Loucy (cell line): ENCODE data around the gene GSX1.

ENCODE experiments used
- H2AFZ ChIP-seq: fragments of 200-600 bp; sonication (generic); 2 replicates; pipeline ENCODE4 v1.6.0; 2016; ENCODE audit warnings: antibody characterized with exemption, mild to moderate bottlenecking, low read length, moderate library complexity
- H3F3A ChIP-seq: fragments of 200-600 bp; 2 replicates; pipeline ENCODE4 v1.6.0; 2016; ENCODE audit warnings: antibody characterized with exemption, low read depth, mild to moderate bottlenecking
- H3K27me3 ChIP-seq: fragments of 200-600 bp; sonication (generic); 2 replicates; pipeline ENCODE4 v1.6.1; 2014; ENCODE audit warnings: low read length, mild to moderate bottlenecking; ENCODE audit not compliant: insufficient read depth, poor library complexity, severe bottlenecking
- H3K36me3 ChIP-seq: fragments of 200-600 bp; sonication (generic); 2 replicates; pipeline ENCODE4 v1.6.1; 2016; ENCODE audit warnings: low read length; ENCODE audit not compliant: insufficient read depth
- H3K4me1 ChIP-seq: fragments of 200-600 bp; sonication (generic); 2 replicates; pipeline ENCODE4 v1.5.1; 2014; ENCODE audit warnings: low read length, mild to moderate bottlenecking; ENCODE audit not compliant: insufficient read depth, poor library complexity, severe bottlenecking
- H3K4me2 ChIP-seq: fragments of 200-600 bp; sonication (generic); 2 replicates; pipeline ENCODE4 v1.6.0; 2014; ENCODE audit warnings: antibody characterized with exemption, low read length, low read depth, mild to moderate bottlenecking; ENCODE audit not compliant: poor library complexity, severe bottlenecking
- H3K4me3 ChIP-seq: fragments of 200-600 bp; sonication (generic); 2 replicates; pipeline ENCODE4 v1.5.1; 2014; ENCODE audit warnings: low read length, mild to moderate bottlenecking, mixed read lengths; ENCODE audit not compliant: poor library complexity, severe bottlenecking
- H3K79me2 ChIP-seq: fragments of 200-600 bp; sonication (generic); 2 replicates; pipeline ENCODE4 v1.6.1; 2014; ENCODE audit warnings: low read length; ENCODE audit not compliant: insufficient read depth
- H3K9ac ChIP-seq: fragments of 200-600 bp; sonication (generic); 2 replicates; pipeline ENCODE4 v1.6.0; 2014; ENCODE audit warnings: mild to moderate bottlenecking, low read depth, low read length, moderate library complexity; ENCODE audit not compliant: poor library complexity, severe bottlenecking
- H3K9me2 ChIP-seq: fragments of 200-600 bp; sonication (generic); replicated peaks from 2 replicates; pipeline ENCODE4 v1.6.1; 2016; ENCODE audit warnings: low read depth, low read length, mixed read lengths
- H3K9me3 ChIP-seq: fragments of 200-600 bp; sonication (generic); 2 replicates; pipeline ENCODE4 v1.6.1; 2014; ENCODE audit warnings: mild to moderate bottlenecking, antibody characterized with exemption, low read length, low read depth; ENCODE audit not compliant: insufficient read depth
- H4K20me1 ChIP-seq: fragments of 200-600 bp; sonication (generic); 2 replicates; pipeline ENCODE4 v1.6.0; 2014; ENCODE audit warnings: antibody characterized with exemption, low read length, mild to moderate bottlenecking; ENCODE audit not compliant: insufficient read depth, poor library complexity, severe bottlenecking
- CTCF ChIP-seq: fragments of 200-600 bp; sonication (generic); conservative IDR thresholded peaks from 2 replicates; pipeline ENCODE4 v1.5.1; 2014; ENCODE audit warnings: mild to moderate bottlenecking, antibody characterized with exemption, low read length
- EZH2phosphoT487 ChIP-seq: fragments of 200-600 bp; IDR thresholded peaks from 2 replicates; pipeline ENCODE4 v1.6.1; 2018; ENCODE audit warnings: antibody characterized with exemption, mild to moderate bottlenecking, moderate library complexity, borderline replicate concordance

Gene GSX1

GRCh38 chr13:27833206-27833605 lies 40.9 kb downstream of the GSX1 start:
- Histone ChIP-seq H3K4me3 (no peak overlapping the region), H3K4me2 (no peak overlapping the region), H2AFZ (no peak overlapping the region), H3K36me3 (no peaks in the 10 kb centered on the region), H3K27me3 (no peaks in the 10 kb centered on the region), H3K9me2 (no peaks in the 10 kb centered on the region), H3K4me1 (no peaks in the 10 kb centered on the region), H3F3A (no peaks in the 10 kb centered on the region), H3K79me2 (no peaks in the 10 kb centered on the region), H3K9me3 (no peaks in the 10 kb centered on the region), H4K20me1 (no peaks in the 10 kb centered on the region), H3K9ac (no peak overlapping the region)
- TF ChIP-seq CTCF, result no peak
- TF ChIP-seq EZH2phosphoT487, result no peak

GRCh38 chr13:27834095-27834494 lies 41.8 kb downstream of the GSX1 start:
- H3K79me2 ChIP-seq, result no peaks in the 10 kb centered on the region
- no peaks in the 10 kb centered on the region for H3K4me1 ChIP-seq
- no peaks in the 10 kb centered on the region for H3K36me3 ChIP-seq
- H3K27me3 ChIP-seq, result no peaks in the 10 kb centered on the region
- no peaks in the 10 kb centered on the region for H3K9me2 ChIP-seq
- H3K4me2 ChIP-seq, result no peak overlapping the region
- no peak overlapping the region for H2AFZ ChIP-seq
- no peaks in the 10 kb centered on the region for H3K9me3 ChIP-seq
- no peak for TF ChIP-seq CTCF
- no peaks in the 10 kb centered on the region for H3F3A ChIP-seq
- H4K20me1 ChIP-seq, result no peaks in the 10 kb centered on the region
- no peak overlapping the region for H3K9ac ChIP-seq
- no peak overlapping the region for H3K4me3 ChIP-seq

- no peaks in the 10 kb centered on the region for H3F3A ChIP-seq
- no peak overlapping the region for H3K4me2 ChIP-seq
- H4K20me1 ChIP-seq, result no peaks in the 10 kb centered on the region
Measured at GRCh38 chr13:27835799-27836198, 43.5 kb downstream of the GSX1 start.

More at GRCh38 chr13:27835799-27836198, 43.5 kb downstream of the GSX1 start:
- Histone ChIP-seq H3K9me3 (no peaks in the 10 kb centered on the region), H3K9ac (no peak overlapping the region), H3K4me1 (no peaks in the 10 kb centered on the region), H3K9me2 (no peaks in the 10 kb centered on the region), H3K36me3 (no peaks in the 10 kb centered on the region), H3K27me3 (no peaks in the 10 kb centered on the region), H2AFZ (no peak overlapping the region), H3K4me3 (no peak overlapping the region), H3K79me2 (no peaks in the 10 kb centered on the region)
- TF ChIP-seq EZH2phosphoT487 (no peak), CTCF (no peak)
